Measurements from ENCODE around the gene LIN28B.

DNA sequence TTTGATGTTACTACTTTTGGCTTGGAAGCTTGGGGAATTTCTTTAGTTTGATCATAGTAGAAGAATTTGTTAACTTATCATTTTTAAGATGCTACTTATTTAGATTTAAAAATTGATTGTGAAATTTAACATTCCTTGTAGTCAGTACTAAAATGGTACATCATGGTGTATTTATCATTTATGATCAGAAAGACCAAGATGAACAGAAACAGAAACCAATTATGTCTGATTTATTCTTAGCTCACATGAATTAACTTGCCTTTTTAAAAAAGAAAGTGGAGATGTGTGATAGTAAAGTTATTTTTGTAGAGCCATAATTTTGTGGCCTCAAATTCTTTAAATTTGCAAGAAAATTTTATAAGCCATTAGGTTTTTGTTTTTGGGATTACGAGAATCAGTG, 77.6 kb downstream of the LIN28B start:
- TF ChIP-seq, protein P1, sequence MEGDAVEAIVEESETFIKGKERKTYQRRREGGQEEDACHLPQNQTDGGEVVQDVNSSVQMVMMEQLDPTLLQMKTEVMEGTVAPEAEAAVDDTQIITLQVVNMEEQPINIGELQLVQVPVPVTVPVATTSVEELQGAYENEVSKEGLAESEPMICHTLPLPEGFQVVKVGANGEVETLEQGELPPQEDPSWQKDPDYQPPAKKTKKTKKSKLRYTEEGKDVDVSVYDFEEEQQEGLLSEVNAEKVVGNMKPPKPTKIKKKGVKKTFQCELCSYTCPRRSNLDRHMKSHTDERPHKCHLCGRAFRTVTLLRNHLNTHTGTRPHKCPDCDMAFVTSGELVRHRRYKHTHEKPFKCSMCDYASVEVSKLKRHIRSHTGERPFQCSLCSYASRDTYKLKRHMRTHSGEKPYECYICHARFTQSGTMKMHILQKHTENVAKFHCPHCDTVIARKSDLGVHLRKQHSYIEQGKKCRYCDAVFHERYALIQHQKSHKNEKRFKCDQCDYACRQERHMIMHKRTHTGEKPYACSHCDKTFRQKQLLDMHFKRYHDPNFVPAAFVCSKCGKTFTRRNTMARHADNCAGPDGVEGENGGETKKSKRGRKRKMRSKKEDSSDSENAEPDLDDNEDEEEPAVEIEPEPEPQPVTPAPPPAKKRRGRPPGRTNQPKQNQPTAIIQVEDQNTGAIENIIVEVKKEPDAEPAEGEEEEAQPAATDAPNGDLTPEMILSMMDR (IDR thresholded peaks at IDR 0.05), result no peak
- no peak for TF ChIP-seq POLR2A (IDR thresholded peaks at IDR 0.05)
